BJ (cell line): ENCODE data around the gene ZBTB26. TPM values are rescaled to one million over a fixed set of nuclear protein-coding genes. Genes with fewer than 3 reads are reported as not detected.

Experiments used
- CTCF ChIA-PET: fragments of 350-600 bp; formaldehyde crosslinking; extraction: SDS; loops from one replicate; lab custom pipeline; 2021; ENCODE audit warnings: antibody characterized with exemption, inconsistent platforms; lab: Yijun Ruan, JAX
- POLR2A ChIA-PET: fragments of 300-600 bp; sonication (Branson Sonifier 250); formaldehyde crosslinking; extraction: SDS; loops from one replicate; lab custom pipeline; 2021; ENCODE audit warnings: antibody characterized with exemption; lab: Charles Lee
- DNase-seq: peaks from one replicate; pipeline ENCODE4 v3.0.0-alpha.2; 2011; ENCODE audit warnings: low read depth
- H3K27me3 ChIP-seq: 2 replicates; pipeline ENCODE4 v1.6.0; 2011; ENCODE audit warnings: low read length; ENCODE audit not compliant: control insufficient read depth, insufficient read depth
- H3K36me3 ChIP-seq: 2 replicates; pipeline ENCODE4 v1.5.1; 2011; ENCODE audit warnings: low read length; ENCODE audit not compliant: control insufficient read depth, insufficient read depth
- H3K4me3 ChIP-seq: 2 replicates; pipeline ENCODE4 v1.5.1; 2011; ENCODE audit warnings: low read depth, mild to moderate bottlenecking, control low read depth, low read length
- CTCF ChIP-seq: IDR thresholded peaks from 2 replicates; pipeline ENCODE4 v1.5.1; 2011; ENCODE audit warnings: low read depth, mild to moderate bottlenecking, control low read depth, inconsistent platforms, low read length, moderate library complexity; ENCODE audit not compliant: insufficient read depth
- polyA plus RNA-seq: library from polyadenylated mRNA; depleted of rRNA; stranded (reverse); fragments of >200 nt; gene quantifications from 2 replicates; pipeline ENCODE4 v1.2.3, GENCODE V29; 2011

The ZBTB26 gene
- polyA plus RNA-seq, 1 experiment, result 4.4 TPM

DNA sequence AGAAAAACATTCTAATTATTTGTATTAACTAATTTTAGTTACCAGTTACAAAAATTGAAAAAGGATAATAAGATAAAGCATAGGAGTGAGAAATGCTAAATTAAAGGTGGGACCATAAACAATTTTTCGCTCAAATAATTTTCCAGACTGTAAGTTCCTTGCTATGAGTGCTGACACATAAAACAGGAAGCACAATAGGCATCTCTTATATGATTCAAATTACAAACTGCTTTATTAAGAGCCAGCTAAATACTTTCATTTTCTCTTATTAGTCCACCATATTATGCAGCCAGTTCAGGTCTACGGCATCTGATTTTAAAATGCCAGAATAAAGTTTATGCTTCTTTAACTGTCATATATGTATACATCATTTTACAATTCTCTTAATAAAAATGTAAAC is 30.5 kb downstream of the ZBTB26 start:
- ChIA-PET POLR2A (no interaction called here), CTCF (no interaction called here)

DNA sequence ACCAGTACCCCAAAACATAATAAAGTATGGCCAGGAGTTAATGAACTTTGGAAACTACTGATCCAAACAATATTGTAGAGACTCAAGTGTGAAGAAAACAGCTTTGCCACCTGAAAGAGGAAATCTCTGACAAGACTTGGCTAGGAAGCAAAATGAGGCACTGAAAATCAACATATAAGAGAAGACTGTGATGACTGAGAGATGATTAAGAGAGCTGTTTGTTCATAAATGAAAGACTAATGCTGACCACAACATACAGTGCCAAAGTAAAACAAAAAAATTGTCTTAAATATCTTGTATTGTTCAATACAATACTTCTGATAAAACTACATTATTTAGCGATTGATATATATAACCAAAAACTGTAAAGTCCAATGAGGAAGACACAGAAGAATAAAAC is 33.3 kb downstream of the ZBTB26 start:
- Histone ChIP-seq H3K36me3 (peaks cover 2% of the 10 kb centered on the region), H3K4me3 (no peak overlapping the region), H3K27me3 (no peaks in the 10 kb centered on the region)
- no peak for DNase-seq
- CTCF ChIA-PET, result interaction anchor here (0.9 kb wide), 1 partner anchor 94 kb away, joined by 3 read pairs; no protein-coding TSS in a partner anchor
- POLR2A ChIA-PET, result no interaction called here
- no peak for TF ChIP-seq CTCF

More for the DNA sequence above, 30.5 kb downstream of the ZBTB26 start:
- Histone ChIP-seq H3K36me3 (no peaks in the 10 kb centered on the region; the same call in none of the 2 replicates), H3K27me3 (no peaks in the 10 kb centered on the region), H3K4me3 (no peak overlapping the region)
- TF ChIP-seq CTCF, result no peak
- no peak for DNase-seq

DNA sequence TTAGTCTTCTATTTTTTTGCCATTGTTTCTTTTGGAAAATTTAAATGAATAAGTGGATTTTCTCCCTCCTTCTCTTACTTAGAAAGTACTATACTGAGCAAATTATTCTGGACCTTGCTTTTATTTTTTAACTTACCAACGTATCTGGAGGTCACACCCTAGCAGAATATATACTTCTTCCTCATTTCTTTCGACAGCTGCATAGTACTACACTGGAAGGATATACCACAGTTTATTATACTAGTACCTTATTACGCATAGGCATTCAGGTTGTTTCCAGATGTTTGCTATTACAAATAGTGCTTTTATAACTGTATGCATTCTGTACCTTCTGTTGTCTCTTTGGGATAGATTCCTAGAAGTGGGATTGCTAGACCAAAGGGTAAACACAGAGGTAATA is 42.8 kb downstream of the ZBTB26 start:
- CTCF ChIA-PET, result no interaction called here
- POLR2A ChIA-PET, result no interaction called here
- TF ChIP-seq CTCF, result no peak
- peaks cover 4% of the 10 kb centered on the region for H3K36me3 ChIP-seq
- no peak overlapping the region for H3K4me3 ChIP-seq
- DNase-seq, result no peak
- no peaks in the 10 kb centered on the region for H3K27me3 ChIP-seq

DNA sequence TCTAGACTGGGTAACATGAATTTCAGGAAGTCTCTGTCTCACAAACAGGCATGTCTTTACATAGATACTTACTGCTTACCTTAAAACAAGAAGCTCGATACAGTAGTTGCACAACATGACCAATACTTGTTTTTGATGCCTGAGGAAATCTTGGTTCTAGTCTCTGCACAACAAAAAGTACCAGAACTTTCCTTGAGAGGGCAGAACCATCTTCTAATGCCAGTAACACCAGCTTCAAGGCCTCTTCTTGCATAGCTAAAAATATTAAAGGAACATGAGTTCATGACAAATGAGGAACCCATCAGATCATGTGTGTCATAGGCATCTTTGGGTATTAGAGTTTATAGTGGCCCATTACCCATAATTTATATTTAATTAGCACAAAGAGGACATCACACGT is 48.2 kb downstream of the ZBTB26 start:
- ChIA-PET POLR2A (no interaction called here), CTCF (interaction anchor here (0.5 to 1.3 kb wide), 4 partner anchors 10 to 735 kb away, joined by 3 read pairs; no protein-coding TSS in a partner anchor)
- Histone ChIP-seq H3K4me3 (no peak overlapping the region), H3K27me3 (no peaks in the 10 kb centered on the region), H3K36me3 (peaks cover 16% of the 10 kb centered on the region)
- TF ChIP-seq CTCF, result no peak
- DNase-seq, result no peak

DNA sequence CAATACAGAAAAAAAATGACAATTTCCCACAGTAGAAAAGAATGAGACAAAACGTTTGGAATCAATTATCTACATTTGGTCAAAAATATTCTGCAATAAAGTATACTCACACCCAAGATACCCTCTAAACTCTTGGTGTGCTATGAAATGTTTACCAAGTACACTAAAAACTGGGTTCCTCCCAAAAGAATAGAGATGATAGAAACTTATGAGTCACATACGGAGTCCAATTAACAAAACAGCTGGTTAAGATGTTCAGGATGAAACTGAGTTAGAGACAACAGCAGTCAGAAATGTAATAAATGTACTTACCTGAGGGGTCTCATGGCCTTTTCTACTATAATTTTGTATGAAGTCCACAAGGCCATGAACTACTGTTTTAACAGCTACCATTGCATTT is 51.9 kb downstream of the ZBTB26 start:
- TF ChIP-seq CTCF, result no peak
- peaks cover 33% of the 10 kb centered on the region for H3K36me3 ChIP-seq
- H3K4me3 ChIP-seq, result no peak overlapping the region
- no peaks in the 10 kb centered on the region for H3K27me3 ChIP-seq
- ChIA-PET CTCF (no interaction called here), POLR2A (no interaction called here)
- DNase-seq, result no peak
